Measurements from ENCODE around the gene SLC7A7.

The SLC7A7 gene

GRCh38 chr14:22774011-22774706 lies 41.1 kb downstream of the SLC7A7 start:
- POLR2A ChIA-PET, result interaction anchor here (1.5 kb wide), 1 partner anchor 77 kb away, joined by 3 read pairs; no protein-coding TSS in a partner anchor
- no peak overlapping the region for H3K4me3 ChIP-seq (ENCODE audit: low read depth, low read length)
- no peak for DNase-seq (ENCODE audit: low read depth, low spot score)
- no peak for TF ChIP-seq CTCF (IDR thresholded peaks at IDR 0.05; ENCODE audit: insufficient read depth, low read length, missing control alignments)
- CTCF ChIA-PET, result interaction anchor here (0.9 to 3.0 kb wide), 6 partner anchors 49 to 218 kb away, joined by 3 to 23 read pairs (median 6); no protein-coding TSS in a partner anchor

- DNase-seq (ENCODE audit: low read depth, low spot score), result no peak
- ChIA-PET CTCF (interaction anchor here (0.9 to 3.0 kb wide), 5 partner anchors 50 to 217 kb away, joined by 3 to 23 read pairs (median 9); no protein-coding TSS in a partner anchor), POLR2A (interaction anchor here (0.6 to 1.5 kb wide), 2 partner anchors 78 to 88 kb away, joined by 3 read pairs; no protein-coding TSS in a partner anchor)
- no peak overlapping the region for H3K4me3 ChIP-seq (ENCODE audit: low read depth, low read length)
- TF ChIP-seq CTCF (IDR thresholded peaks at IDR 0.05; ENCODE audit: insufficient read depth, low read length, missing control alignments), result no peak
Measured at GRCh38 chr14:22773162-22774010, 41.8 kb downstream of the SLC7A7 start.

GRCh38 chr14:22772725-22773124 lies 42.5 kb downstream of the SLC7A7 start:
- TF ChIP-seq CTCF (IDR thresholded peaks at IDR 0.05; ENCODE audit: insufficient read depth, low read length, missing control alignments), result no peak
- H3K4me3 ChIP-seq (ENCODE audit: low read depth, low read length), result no peak overlapping the region
- DNase-seq (ENCODE audit: low read depth, low spot score), result no peak
- ChIA-PET CTCF (interaction anchor here (2.3 to 3.0 kb wide), 2 partner anchors 81 to 202 kb away, joined by 11 to 23 read pairs; no protein-coding TSS in a partner anchor), POLR2A (no interaction called here)

GRCh38 chr14:22770481-22771187 lies 44.6 kb downstream of the SLC7A7 start:
- no peak for TF ChIP-seq CTCF (IDR thresholded peaks at IDR 0.05; ENCODE audit: insufficient read depth, low read length, missing control alignments)
- ChIA-PET CTCF (interaction anchor here (0.7 to 1.0 kb wide), 2 partner anchors 48 to 82 kb away, joined by 3 read pairs; no protein-coding TSS in a partner anchor), POLR2A (no interaction called here)
- DNase-seq (ENCODE audit: low read depth, low spot score), result no peak
- H3K4me3 ChIP-seq (ENCODE audit: low read depth, low read length), result no peak overlapping the region

- H3K4me3 ChIP-seq (ENCODE audit: low read depth, low read length), result no peak overlapping the region
- CTCF ChIA-PET, result interaction anchor here (0.7 to 5.1 kb wide), 4 partner anchors 84 to 213 kb away, joined by 5 to 49 read pairs (median 30); no protein-coding TSS in a partner anchor
Measured at GRCh38 chr14:22769369-22769768, 45.9 kb downstream of the SLC7A7 start.

More at GRCh38 chr14:22769369-22769768, 45.9 kb downstream of the SLC7A7 start:
- POLR2A ChIA-PET, result no interaction called here
- no peak for TF ChIP-seq CTCF (IDR thresholded peaks at IDR 0.05; ENCODE audit: insufficient read depth, low read length, missing control alignments)
- DNase-seq (ENCODE audit: low read depth, low spot score), result no peak

Data from AG04449 (cell line).